ENCODE measurements around the gene TOMM22.

DNA sequence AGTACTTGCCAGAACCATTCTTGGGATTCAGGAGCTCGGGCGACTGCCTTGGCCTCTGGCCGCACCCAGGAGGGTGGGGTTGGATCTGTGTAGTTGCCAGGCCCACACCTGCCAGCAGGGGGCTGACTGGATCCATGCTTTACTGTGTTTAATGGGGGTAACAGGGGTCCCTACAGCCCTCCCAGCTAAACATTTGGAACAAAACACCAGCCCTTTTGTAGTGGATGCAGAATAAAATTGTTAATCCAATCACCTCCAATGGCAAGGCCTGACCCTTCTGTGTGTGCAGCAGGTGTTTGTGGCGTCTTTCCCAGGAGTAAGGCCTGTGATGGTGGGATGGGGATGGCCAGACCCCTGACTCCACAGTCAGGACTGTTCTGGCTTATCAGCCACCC is 51.6 kb downstream of the TOMM22 start:
- TF ChIP-seq SCRT2 (tag by site-specific recombination; IDR thresholded peaks at IDR 0.05) (peak; percentile 86), ZBTB21 (tag by site-specific recombination; IDR thresholded peaks at IDR 0.05) (no peak), EGR2 (tag by site-specific recombination; IDR thresholded peaks at IDR 0.05; ENCODE audit: low read depth) (no peak), ZNF701 (tag by site-specific recombination; IDR thresholded peaks at IDR 0.05) (no peak)
- TF ChIP-seq, protein P1, sequence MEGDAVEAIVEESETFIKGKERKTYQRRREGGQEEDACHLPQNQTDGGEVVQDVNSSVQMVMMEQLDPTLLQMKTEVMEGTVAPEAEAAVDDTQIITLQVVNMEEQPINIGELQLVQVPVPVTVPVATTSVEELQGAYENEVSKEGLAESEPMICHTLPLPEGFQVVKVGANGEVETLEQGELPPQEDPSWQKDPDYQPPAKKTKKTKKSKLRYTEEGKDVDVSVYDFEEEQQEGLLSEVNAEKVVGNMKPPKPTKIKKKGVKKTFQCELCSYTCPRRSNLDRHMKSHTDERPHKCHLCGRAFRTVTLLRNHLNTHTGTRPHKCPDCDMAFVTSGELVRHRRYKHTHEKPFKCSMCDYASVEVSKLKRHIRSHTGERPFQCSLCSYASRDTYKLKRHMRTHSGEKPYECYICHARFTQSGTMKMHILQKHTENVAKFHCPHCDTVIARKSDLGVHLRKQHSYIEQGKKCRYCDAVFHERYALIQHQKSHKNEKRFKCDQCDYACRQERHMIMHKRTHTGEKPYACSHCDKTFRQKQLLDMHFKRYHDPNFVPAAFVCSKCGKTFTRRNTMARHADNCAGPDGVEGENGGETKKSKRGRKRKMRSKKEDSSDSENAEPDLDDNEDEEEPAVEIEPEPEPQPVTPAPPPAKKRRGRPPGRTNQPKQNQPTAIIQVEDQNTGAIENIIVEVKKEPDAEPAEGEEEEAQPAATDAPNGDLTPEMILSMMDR (tag by site-specific recombination; IDR thresholded peaks at IDR 0.05) = peak; percentile 43; the same call in 1 of the 2 replicates
- TF ChIP-seq, protein P2, sequence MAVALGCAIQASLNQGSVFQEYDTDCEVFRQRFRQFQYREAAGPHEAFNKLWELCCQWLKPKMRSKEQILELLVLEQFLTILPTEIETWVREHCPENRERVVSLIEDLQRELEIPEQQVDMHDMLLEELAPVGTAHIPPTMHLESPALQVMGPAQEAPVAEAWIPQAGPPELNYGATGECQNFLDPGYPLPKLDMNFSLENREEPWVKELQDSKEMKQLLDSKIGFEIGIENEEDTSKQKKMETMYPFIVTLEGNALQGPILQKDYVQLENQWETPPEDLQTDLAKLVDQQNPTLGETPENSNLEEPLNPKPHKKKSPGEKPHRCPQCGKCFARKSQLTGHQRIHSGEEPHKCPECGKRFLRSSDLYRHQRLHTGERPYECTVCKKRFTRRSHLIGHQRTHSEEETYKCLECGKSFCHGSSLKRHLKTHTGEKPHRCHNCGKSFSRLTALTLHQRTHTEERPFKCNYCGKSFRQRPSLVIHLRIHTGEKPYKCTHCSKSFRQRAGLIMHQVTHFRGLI (tag by site-specific recombination; IDR thresholded peaks at IDR 0.05) = no peak

All from HEK293 (cell line).